ENCODE data around the gene TMEM156.

TMEM156 gene, protein sequence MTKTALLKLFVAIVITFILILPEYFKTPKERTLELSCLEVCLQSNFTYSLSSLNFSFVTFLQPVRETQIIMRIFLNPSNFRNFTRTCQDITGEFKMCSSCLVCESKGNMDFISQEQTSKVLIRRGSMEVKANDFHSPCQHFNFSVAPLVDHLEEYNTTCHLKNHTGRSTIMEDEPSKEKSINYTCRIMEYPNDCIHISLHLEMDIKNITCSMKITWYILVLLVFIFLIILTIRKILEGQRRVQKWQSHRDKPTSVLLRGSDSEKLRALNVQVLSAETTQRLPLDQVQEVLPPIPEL

DNA sequence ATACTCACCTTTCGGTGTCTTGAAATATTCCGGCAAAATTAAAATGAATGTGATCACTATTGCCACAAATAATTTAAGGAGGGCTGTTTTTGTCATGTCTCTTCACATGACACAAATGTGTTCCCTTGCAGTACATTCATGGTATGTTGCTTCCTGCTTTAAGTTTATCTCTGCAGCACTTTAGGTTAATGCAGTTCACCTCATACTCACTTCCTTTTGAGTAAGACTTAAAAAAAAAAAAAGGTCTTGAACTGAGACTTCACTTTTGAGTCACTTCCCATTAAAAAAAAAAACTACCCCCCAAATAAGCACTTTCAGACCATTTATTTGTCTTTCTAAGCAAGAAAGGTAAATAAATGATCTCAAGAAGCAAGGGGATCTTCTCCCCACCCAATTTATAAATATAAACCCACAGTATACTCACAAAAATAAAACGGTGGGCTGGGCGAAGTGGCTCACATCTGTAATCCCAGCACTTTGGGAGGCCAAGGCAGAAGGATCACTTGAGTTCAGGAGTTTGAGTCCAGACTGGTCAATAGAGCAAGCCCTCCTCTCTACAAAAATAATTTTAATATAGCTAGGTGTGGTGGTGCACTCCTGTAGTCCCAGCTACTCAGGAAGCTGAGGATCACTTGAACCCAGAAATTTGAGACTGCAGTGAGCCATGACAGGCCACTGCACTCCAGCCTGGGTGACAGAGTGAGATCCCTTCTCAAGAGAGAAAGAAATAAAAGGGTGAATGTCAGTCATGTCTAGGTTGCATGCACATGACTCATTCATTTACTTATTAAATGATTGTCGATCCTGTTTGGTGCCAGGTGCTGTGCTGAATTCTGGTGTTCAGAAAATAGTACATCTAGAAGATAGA lies at the start of gene TMEM156:
TSS of gene TMEM156 (minus strand) at position 192 of the 868 bp plus-strand sequence. CDS start at position 96, 96 bp downstream.
- no peak for DNase-seq

DNA sequence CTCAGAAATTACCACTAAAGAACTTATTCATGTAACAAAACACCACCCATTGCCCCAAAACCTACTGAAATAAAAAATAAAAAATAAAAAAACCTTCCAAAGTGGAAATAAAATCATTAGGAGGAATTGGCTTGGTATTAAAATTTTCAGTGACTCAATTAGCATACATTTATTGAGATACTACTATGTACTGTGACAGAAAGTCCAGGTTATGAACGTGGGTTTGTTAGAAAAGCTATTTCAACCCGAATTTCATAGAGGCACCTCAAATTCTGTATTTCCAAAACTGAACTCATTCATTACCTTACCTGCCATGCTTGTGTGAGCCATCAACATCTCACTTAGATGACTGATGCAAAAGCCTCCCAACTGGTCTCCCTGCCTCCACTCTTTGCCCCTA lies 46.6 kb upstream of the TMEM156 start:
- no peak for DNase-seq

DNA sequence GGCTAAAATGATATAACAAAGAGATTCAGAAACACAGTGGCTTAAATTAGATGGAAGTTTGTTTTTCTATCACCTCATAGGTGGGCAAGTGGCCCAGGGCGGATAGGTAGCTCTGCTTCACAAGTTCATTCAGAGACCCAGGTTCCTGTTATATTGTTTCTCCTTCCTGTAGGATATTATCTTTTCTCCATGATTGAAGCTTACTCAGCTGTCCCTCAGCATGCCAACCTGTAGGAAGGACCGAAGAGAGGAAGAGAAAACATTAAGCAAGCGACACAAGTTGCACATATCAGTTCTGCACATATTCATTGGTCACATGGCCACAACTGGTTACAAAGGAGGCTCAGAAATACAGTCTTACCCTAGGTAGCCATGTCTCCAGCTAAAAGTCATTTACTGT lies 36.7 kb upstream of the TMEM156 start:
- no peak for DNase-seq

DNA sequence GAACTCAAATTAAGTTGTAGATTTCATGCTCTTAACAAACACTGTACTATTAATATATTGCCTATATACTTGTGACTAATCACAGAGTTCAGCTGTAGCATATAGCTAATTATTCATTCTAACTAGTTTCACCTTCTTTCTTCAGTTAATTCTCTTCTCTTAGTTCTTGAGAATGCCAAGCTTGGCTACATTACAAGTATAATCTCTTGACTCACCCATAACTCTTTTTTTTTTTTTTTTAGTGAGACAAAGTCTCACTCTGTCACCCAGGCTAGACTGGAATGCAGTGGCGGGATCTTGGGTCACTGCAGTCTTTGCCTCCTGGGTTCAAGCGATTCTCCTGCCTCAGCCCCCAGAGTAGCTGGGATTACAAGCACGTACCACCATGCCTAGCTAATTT lies 35.2 kb upstream of the TMEM156 start:
- no peak for DNase-seq

DNA sequence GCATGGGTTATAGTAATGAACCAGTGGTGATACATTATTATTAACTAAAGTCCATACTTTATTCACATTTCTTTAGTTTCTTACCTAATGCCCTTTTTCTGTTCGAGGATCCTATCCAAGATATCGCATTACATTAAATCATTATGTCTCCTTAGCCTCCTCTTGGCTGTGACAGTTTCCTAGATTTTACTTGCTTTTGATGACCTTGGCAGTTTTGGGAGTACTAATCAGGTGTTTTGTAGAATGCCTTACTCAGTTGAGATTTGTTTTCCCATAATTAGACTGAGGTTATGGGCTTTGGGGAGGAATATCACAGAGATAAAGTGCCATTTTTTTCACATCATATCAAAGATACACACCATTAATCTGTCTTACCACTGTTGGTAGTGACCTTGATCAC lies 34.8 kb upstream of the TMEM156 start:
- no peak for DNase-seq

DNA sequence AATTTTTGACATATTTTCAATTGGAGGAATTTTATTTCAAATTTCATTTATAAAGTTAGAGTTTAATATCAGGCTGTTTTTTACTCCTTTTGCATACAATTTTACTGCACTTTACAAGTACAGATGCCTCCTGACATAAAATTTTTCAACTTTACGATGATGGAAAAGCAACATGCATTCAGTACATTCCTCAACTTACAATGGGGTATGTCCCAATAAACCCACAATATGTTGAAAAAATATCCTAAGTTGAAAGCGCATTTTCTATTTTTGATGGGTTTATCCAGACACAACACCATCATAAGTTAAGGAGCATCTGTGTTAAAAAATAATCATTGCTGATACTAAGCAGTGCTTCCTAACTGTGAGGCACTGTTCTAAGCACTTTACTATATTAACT lies 34.2 kb upstream of the TMEM156 start:
- DNase-seq, result no peak

DNA sequence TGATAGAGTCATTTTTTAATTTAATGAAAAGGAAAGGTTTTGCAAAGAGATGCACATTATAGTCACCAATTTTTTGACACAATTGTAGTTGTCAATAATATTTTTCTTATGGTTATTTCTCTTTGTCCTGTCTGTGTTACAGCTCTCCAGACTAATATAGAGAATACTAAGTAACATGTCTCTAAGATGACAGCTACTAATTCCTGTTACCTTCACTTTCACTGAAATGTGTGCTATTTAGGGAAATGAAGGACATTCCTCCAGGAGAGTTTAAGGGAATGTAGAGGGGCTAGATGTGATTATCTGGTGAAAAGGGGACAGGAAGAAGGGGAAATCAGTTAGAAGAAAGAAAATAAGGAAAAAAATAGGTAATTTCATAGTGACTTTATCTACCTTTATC lies 31.2 kb upstream of the TMEM156 start:
- DNase-seq, result no peak

DNA sequence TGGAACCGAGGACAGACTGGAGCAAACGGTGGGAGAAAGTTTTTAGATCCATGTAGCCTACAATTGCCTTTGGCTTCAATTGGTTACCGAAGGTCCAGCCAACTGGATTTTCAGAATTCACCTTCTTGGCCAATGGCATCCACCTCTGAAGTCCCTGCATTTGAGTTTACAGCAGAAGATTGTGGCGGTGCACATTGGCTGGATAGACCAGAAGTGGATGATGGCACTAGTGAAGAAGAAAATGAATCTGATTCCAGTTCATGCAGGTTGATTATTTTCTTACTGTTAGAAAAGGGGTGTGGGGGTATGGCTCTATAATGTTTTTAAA lies 30.5 kb upstream of the TMEM156 start:
- DNase-seq, result no peak

DNA sequence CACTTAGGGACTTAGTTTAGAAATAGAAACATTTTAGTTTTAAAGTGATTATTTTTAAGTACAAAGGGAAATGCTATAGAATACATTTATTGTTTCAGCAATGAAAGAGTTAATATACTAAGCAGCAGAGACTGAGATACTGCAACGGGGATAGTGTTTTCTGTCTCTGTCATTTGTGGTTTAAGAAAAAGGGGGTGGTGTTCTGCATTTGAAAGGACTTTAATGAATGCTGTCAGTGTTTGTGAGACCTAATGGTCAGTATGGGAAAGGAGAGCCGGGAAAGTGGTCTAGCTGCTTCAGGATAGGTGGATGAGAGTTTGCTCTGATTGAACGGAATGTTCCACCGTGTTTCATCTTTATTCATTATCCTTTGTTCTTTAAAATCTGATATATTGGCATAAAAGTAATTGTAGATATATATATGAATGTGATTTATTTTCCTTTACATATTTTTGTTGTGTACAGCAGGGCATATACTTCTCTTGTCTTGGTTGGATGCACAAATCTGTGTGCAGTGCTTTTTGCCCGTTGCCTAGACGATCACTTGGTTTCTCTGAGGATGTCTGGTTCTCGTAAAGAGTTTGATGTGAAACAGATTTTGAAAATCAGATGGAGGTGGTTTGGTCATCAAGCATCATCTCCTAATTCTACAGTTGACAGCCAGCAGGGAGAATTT lies 30.0 kb upstream of the TMEM156 start, which contains the start of gene KLHL5:
TSS of gene KLHL5 (plus strand) at position 139 of the 676 bp plus-strand sequence. CDS start at position 560, 421 bp downstream.
- no peak for DNase-seq

DNA sequence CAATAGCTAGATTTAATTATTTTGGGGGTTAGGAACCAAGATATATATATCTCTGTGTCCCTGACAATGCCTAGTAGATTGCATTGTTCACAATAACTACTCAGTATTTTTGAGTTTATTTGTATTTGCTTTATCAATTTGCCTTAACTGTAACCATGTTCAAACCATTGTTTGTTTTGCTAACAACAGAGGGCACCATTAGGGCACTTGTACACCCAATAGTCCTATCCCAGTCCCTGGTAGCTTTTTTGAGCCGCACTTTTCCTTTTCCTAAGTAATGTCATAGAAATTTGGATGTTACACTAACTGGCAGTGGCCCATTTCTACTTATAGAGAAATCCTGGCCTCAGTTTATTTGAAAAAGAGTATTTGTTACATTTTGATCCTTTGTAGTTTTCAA lies 29.2 kb upstream of the TMEM156 start:
- DNase-seq, result no peak

DNA sequence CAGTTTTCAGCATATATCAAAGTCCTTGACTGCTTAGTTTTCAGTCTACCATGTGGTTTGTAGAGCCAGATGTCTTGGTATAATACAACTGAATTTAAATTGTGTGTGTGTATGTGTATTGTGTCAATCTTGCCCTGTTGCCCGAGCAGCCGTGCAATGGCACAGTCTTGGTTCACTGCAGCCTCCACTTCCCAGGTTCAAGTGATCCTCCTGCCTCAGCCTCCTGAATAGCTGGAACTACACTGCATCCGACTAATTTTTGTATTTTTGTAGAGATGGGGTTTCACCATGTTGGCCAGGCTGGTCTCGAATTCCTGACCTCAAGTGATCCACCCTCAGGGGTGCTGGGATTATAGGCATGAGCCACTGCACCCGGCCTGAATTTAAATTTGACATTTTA lies 23.8 kb upstream of the TMEM156 start:
- no peak for DNase-seq

DNA sequence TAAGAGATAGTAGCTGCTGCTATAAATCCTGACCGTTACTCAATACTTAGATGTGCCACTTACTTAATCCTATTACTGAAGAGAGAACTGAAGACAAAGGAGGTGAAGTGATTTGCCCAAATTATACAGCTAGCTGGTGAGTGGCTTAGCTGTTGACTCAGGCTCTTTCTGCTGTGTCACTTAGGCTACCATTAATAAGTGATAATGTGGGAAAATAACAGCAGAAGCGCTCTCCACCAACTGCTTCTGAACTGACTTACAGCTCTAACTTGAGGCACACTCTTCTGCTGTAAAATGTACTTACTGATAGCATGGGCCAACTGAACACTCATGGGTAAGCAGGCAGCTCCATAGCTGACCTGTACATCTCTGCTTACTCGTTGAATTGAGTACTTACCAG lies 22.3 kb upstream of the TMEM156 start:
- DNase-seq, result no peak

DNA sequence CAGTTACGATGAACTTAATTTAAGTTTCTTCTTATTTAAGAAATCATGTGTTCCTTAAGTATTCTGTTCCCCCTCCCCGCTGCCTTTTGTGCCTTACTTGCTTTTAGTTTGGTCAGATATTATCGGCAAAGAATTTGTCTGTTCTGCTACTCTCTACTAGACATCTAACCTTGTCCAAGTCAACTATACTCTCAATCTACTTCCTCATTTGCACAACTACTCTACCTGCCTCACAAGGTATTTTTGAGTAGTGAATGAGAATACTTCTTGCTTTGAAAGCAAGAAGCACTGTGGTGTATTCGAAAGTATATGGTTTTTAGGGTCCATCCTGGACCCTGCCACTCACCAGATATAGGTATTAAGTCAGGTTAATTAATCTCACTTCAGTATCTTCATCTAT lies 21.8 kb upstream of the TMEM156 start:
- DNase-seq, result no peak

DNA sequence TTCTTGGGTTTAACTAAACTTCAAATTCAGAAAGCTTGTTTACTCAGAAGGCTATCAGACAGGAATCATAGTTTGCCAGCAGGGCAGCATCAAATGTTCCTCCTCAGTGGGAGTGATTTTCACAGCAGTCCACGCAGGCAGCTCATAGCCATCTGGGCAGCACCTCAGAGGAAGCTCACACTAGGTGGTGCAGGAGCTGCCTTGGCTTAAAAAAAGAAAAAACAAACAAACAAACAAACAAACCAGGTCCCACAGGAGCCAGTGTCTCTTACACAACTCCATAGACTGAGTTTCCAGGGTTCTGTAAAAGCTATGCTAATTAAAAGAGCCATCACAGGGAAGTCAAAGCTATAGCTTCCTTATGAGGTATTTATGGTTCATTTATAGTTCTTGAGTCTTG lies 19.3 kb upstream of the TMEM156 start:
- no peak for DNase-seq

DNA sequence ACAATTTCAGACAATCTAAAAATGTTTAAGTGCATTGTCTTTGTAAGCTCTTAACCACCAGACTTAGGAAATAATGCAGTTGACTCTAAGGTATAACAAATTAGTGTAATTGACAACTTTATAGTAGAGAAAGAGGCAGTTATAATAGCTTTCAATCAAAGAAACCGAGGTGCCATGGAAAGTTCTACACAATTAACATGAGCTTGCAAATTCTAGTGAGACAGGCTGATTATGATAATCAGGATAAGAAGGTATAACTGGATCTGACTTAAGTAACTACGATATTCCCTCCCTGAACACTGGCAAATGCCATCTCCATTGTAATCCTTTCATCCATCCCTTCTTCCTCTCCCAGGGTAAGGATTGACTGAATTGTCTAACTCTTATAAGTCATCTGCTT lies 18.4 kb upstream of the TMEM156 start:
- no peak for DNase-seq

DNA sequence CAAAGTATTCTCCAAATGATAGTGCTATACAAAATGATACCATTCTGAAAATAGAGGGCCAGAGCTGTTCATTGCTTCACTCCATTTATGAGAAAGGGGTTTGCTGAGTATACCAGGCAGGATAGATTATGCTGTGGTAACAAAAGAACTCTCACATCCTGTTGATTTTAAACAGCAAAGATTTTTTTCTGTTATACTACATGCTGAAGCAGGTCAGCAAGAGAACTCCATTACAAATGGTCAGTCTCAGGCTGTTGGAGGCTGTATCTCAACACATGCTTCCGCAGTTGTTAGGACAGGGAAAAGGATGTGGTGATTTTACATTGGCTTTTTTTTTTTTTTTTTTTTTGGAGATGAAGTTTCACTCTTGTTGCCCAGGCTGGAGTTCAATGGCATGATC lies 16.1 kb upstream of the TMEM156 start:
- no peak for DNase-seq

DNA sequence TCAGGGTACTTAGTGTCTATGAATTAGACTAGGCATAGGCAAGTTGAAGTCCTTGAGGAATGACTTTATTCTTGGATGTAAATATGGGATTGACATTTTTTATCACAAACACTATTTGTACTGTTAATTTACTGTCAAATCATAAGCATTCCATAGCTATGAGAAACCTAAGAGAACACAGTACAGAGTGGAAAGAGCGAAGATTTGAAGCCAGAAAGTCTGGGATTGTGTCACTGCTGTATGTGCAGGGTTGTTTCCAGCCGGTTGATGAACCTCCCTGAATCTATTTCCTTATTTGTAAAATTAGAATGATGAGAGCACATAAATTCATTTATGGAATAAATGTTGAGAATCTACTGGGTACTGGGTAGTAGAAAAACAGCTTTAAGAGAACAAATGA lies 15.5 kb upstream of the TMEM156 start:
- DNase-seq, result no peak

DNA sequence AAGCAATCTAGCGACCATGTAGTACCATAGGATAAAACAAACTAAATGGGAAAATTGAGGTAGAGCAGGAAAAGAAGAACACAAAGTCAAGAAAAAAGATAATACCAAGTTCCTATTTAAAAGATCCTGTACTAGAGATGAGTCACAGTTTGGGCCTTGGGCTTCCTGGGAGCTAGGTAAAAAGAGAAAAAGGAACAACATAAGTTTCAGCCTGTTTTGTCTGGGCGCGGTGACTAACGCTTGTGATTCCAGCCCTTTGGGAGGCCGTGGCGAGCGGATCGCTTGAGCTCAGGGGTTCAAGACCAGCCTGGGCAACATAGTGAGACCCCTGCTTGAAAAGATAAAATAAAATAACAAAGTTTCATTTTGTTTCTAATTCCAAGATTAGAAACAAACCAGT lies 14.0 kb upstream of the TMEM156 start:
- DNase-seq, result no peak

DNA sequence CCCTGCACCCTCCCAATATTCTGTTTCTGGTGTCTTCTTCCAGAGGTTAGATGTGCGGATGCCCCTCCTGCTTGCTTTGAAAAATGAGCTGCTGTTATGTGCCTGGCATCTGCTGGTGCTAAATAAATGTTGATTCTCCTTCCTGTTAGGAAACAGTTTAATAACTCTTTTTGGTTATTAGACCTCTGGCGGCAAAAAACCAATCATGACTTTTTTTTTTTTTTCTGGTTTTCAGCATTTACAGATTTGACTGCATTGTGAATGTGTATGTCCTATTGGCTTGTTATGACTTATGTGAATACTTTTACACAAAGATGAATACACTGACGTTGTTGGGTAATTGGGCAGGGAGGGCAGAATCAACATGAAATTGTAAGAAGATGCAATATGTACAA lies 13.6 kb upstream of the TMEM156 start:
- no peak for DNase-seq

DNA sequence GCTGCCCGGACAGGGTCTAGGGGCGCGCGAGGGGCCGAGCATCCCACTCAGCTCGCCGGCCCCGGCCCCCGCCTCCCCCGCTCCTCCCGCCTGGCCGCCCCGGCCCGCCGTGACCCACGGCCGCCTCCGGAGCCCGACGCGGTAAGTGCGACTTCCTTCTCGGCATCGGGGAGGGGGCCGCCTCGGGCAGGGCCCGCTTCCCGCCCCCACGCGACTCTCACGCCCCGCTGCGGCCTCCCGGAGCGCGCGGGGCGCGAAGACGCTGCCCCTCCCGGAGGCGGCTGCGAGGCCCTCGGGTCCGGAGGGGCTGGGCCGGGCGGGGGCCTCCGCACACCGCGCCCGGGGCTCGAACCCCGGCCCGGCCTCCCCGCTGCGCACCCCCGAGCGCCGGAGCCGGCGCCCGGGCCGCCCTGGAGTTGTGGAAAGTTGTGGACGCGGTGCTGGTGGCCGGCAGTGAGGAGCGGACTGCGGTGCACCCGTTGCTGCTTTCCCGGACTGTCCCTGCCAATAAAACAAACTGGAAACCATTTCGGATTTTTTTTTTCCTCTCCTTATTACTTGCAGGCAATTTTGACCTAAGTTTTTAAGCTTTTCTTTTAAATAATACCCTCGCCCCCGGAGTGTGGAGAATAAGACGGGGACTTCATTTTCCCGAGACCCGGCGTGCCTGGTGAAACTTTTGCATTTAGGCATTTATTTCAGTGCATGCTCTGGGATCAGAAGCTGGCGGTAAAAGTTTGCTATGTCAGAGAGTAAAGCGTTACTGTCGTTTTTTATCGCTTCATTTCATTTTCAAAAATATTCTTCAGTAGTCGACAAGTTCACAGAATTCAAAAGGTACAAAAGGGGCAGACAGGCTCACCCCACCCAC lies 13.0 kb upstream of the TMEM156 start:
- peak; percentile 60 for DNase-seq

DNA sequence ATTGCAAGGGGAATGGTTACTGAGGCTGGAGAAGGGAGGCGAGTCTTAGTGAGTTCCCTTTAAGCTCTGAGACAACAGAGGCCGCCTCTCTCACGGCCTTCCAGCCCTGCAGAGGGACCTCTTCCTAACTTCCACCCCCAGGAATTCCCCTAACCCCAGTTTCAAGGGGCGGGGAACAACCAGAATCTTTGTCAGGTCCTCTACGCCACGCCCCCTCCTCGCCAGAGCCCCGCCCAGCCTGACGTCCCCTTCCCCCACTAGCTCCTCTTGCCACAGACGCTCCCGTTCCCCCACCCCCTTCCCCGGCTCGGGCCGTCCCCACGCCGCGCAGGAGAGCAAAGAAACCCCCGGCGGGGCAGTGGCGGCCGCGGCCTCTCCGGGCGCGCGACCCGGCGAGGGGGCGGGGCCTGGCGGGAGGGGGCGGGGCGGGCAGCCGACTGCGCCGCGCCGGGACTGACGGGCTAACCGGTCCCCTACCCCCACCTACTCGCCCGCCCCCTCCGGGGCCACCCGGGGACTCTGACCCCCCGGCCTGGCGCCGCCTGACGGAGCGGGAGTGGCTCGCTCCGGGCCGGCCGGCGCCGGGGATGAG lies 12.3 kb upstream of the TMEM156 start:
- DNase-seq, result peak; percentile 92

DNA sequence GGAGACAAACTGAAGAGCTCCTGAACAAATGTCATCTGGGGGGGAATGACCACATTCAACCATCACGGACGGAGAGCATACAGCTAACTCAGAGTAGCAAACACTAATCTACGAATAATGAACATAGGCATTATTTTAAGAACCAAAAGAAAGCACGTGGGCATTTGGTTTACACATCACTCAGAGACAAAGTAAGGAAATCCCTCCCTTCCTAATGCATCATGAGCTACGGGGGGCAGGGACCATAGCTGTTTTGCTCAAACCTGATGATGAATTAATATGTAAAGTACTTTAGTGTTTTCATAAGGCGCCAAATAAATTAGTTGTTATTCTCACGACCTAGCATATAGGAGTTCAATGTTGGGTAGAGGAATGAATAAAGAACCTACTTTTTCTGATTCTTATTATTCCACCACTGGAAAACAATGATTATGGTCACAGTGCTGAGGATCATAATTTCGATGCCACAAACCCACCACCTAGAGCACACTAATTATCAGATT lies 11.7 kb upstream of the TMEM156 start:
- no peak for DNase-seq
